H1 (cell line): Measurements from ENCODE around the gene OGDHL. TPM values are rescaled to one million over a fixed set of nuclear protein-coding genes. Genes with fewer than 3 reads are reported as not detected.
A peak's percentile ranks its signal among the peaks of the same experiment; 100 is the strongest.

Experiments
- CTCF ChIA-PET: fragments of 300-600 bp; sonication (Branson Sonifier 250); formaldehyde crosslinking; loops from one replicate; lab custom pipeline; 2021; ENCODE audit not compliant: partially characterized antibody; lab: Charles Lee
- POLR2A ChIA-PET: fragments of 300-600 bp; sonication (Branson Sonifier 250); formaldehyde crosslinking; loops from one replicate; lab custom pipeline; 2021; ENCODE audit warnings: inconsistent platforms; ENCODE audit not compliant: partially characterized antibody; lab: Charles Lee
- DNase-seq, 2 experiments: peaks; one replicate each; pipeline versions ENCODE4 v3.0.0 to v3.0.0-alpha.2; 2010 to 2022; ENCODE audit warnings: low spot score in 2 of 2, low read depth in 1 of 2, mixed read lengths in 1 of 2
- FAIRE-seq: peaks from 2 replicates; lab custom pipeline; 2011; peaks lifted over from hg19 to GRCh38; lab: Jason Lieb, UNC
- H2AFZ ChIP-seq: 2 replicates; pipeline ENCODE4 v1.8.1; 2012; ENCODE audit warnings: low read length, inconsistent platforms
- H2AK5ac ChIP-seq: 2 replicates; pipeline ENCODE4 v1.6.1; 2013; ENCODE audit warnings: low read depth, low read length
- H2BK120ac ChIP-seq: replicated peaks from 2 replicates; pipeline ENCODE3; 2013; ENCODE audit warnings: low read depth, low read length, inconsistent platforms
- H2BK12ac ChIP-seq: 2 replicates; pipeline ENCODE4 v1.6.1; 2013; ENCODE audit warnings: low read depth, low read length
- H2BK15ac ChIP-seq: 2 replicates; pipeline ENCODE4 v1.6.1; 2013; ENCODE audit warnings: low read length
- H2BK20ac ChIP-seq: 2 replicates; pipeline ENCODE4 v1.6.1; 2013; ENCODE audit warnings: low read length
- H2BK5ac ChIP-seq: 2 replicates; pipeline ENCODE4 v1.6.1; 2013; ENCODE audit warnings: low read depth, low read length
- H3K14ac ChIP-seq: 2 replicates; pipeline ENCODE4 v1.6.1; 2013; ENCODE audit warnings: inconsistent platforms; ENCODE audit not compliant: insufficient read length
- H3K18ac ChIP-seq: 2 replicates; pipeline ENCODE4 v1.6.1; 2013; ENCODE audit warnings: low read length; ENCODE audit errors: extremely low read depth
- H3K23ac ChIP-seq: 2 replicates; pipeline ENCODE4 v1.6.1; 2013; ENCODE audit warnings: inconsistent platforms; ENCODE audit not compliant: insufficient read length
- H3K23me2 ChIP-seq: 2 replicates; pipeline ENCODE4 v1.6.1; 2013; ENCODE audit warnings: low read depth, low read length
- H3K27ac ChIP-seq: 2 replicates; pipeline ENCODE4 v1.6.1; 2011; ENCODE audit warnings: low read depth, low read length, inconsistent platforms
- H3K27me3 ChIP-seq, 4 experiments: replicated peaks in 1 of 4; 1 replicate in 1 of 4; 2 replicates in 3 of 4; pipeline versions ENCODE4 v1.6.1 to v1.8.1; 2011 to 2013; ENCODE audit warnings: low read length in 3 of 4, mild to moderate bottlenecking in 3 of 4, inconsistent platforms in 2 of 4, mixed read lengths in 2 of 4, moderate library complexity in 1 of 4; ENCODE audit not compliant: control insufficient read depth in 3 of 4, insufficient read depth in 3 of 4; ENCODE audit errors: extremely low read depth in 1 of 4
- H3K36me3 ChIP-seq, 4 experiments: 2 replicates each; pipeline versions ENCODE4 v1.6.1 to v1.8.1; 2011 to 2013; ENCODE audit warnings: mild to moderate bottlenecking in 4 of 4, low read length in 3 of 4, moderate library complexity in 2 of 4, control low read depth in 1 of 4, inconsistent platforms in 1 of 4; ENCODE audit not compliant: insufficient read depth in 4 of 4, control insufficient read depth in 2 of 4
- H3K4ac ChIP-seq: replicated peaks from 2 replicates; pipeline ENCODE3; 2013; ENCODE audit warnings: low read length, low read depth, mixed read lengths, inconsistent platforms; ENCODE audit not compliant: insufficient read length
- H3K4me1 ChIP-seq, 4 experiments: replicated peaks in 1 of 4; 1 replicate in 1 of 4; 2 replicates in 3 of 4; pipeline versions ENCODE4 v1.6.1 to v1.8.1; 2011 to 2013; ENCODE audit warnings: low read length in 3 of 4, inconsistent platforms in 2 of 4, mixed read lengths in 1 of 4; ENCODE audit not compliant: insufficient read depth in 4 of 4, control insufficient read depth in 3 of 4
- H3K4me2 ChIP-seq, 2 experiments: 2 replicates each; pipeline versions ENCODE4 v1.6.1 to v1.8.1; 2011 to 2013; ENCODE audit warnings: low read depth in 2 of 2, low read length in 2 of 2, control low read depth in 1 of 2, inconsistent platforms in 1 of 2, mild to moderate bottlenecking in 1 of 2; ENCODE audit not compliant: insufficient read depth in 1 of 2
- H3K4me3 ChIP-seq, 4 experiments: fragments of 200-600, 300-600 bp in 1 of 4; sonication (generic), shearing (Covaris generic), sonication (Bioruptor Twin) in 1 of 4; 2 replicates each; pipeline versions ENCODE4 v1.5.1 to v1.8.1; 2011 to 2016; ENCODE audit warnings: low read length in 4 of 4, low read depth in 3 of 4, control low read depth in 2 of 4, inconsistent platforms in 2 of 4, mild to moderate bottlenecking in 2 of 4, mixed read lengths in 1 of 4, moderate library complexity in 1 of 4; ENCODE audit not compliant: insufficient read depth in 2 of 4; ENCODE audit errors: extremely low read depth in 1 of 4
- H3K56ac ChIP-seq: replicated peaks from 2 replicates; pipeline ENCODE3; 2013; ENCODE audit warnings: low read depth, mild to moderate bottlenecking, mixed read lengths, low read length, inconsistent platforms; ENCODE audit not compliant: insufficient read length
- H3K79me1 ChIP-seq: 2 replicates; pipeline ENCODE4 v1.6.1; 2013; ENCODE audit warnings: low read depth, low read length, control low read depth
- H3K79me2 ChIP-seq, 2 experiments: 2 replicates each; pipeline versions ENCODE4 v1.6.1 to v1.8.1; 2012 to 2013; ENCODE audit warnings: low read length in 2 of 2, mild to moderate bottlenecking in 2 of 2, inconsistent platforms in 1 of 2; ENCODE audit not compliant: insufficient read depth in 2 of 2, control insufficient read depth in 1 of 2
- H3K9ac ChIP-seq, 4 experiments: replicated peaks in 1 of 4; 1 replicate in 1 of 4; 2 replicates in 3 of 4; pipeline versions ENCODE4 v1.6.1 to v1.8.1; 2011 to 2013; ENCODE audit warnings: low read depth in 3 of 4, low read length in 3 of 4, control low read depth in 2 of 4, mild to moderate bottlenecking in 2 of 4, moderate library complexity in 2 of 4, inconsistent platforms in 1 of 4; ENCODE audit errors: extremely low read depth in 1 of 4
- H3K9me3 ChIP-seq, 2 experiments: 2 replicates each; pipeline versions ENCODE4 v1.6.1 to v1.8.1; 2012 to 2013; ENCODE audit warnings: mild to moderate bottlenecking in 2 of 2, moderate library complexity in 2 of 2, control low read depth in 1 of 2, inconsistent platforms in 1 of 2, low read depth in 1 of 2, low read length in 1 of 2, mixed read lengths in 1 of 2; ENCODE audit not compliant: insufficient read depth in 2 of 2
- H4K20me1 ChIP-seq, 2 experiments: replicated peaks in 1 of 2; 2 replicates each; pipeline versions ENCODE3 to v1.8.1; 2011 to 2013; ENCODE audit warnings: inconsistent platforms in 2 of 2, low read length in 2 of 2, mild to moderate bottlenecking in 1 of 2; ENCODE audit not compliant: insufficient read depth in 2 of 2, control insufficient read depth in 1 of 2
- H4K5ac ChIP-seq: 2 replicates; pipeline ENCODE4 v1.6.1; 2013; ENCODE audit warnings: low read length, low read depth, mixed read lengths, inconsistent platforms; ENCODE audit not compliant: insufficient read length
- H4K8ac ChIP-seq: 2 replicates; pipeline ENCODE4 v1.8.0; 2013; ENCODE audit warnings: mild to moderate bottlenecking, moderate library complexity, low read length, inconsistent platforms; ENCODE audit not compliant: insufficient read depth; ENCODE audit errors: extremely low read depth
- H4K91ac ChIP-seq: replicated peaks from 2 replicates; pipeline ENCODE3; 2013; ENCODE audit warnings: low read length, mixed read lengths, inconsistent platforms; ENCODE audit not compliant: insufficient read length
- ASH2L ChIP-seq: fragments of 200-600, 300-600 bp; sonication (generic); IDR thresholded peaks from one replicate; pipeline ENCODE4 v1.7.1; 2017; ENCODE audit warnings: low read length
- CREB1 ChIP-seq: IDR thresholded peaks from 2 replicates; pipeline ENCODE4 v1.6.1; 2012; ENCODE audit warnings: inconsistent platforms
- EGR1 ChIP-seq: IDR thresholded peaks from 2 replicates; pipeline ENCODE4 v1.6.1; 2011; ENCODE audit warnings: low read depth, low read length, borderline replicate concordance
- PHF8 ChIP-seq: fragments of 200-600 bp; sonication (generic); conservative IDR thresholded peaks from 2 replicates; pipeline ENCODE4 v1.7.1; 2012; ENCODE audit warnings: low read depth, mild to moderate bottlenecking, inconsistent platforms, low read length, moderate library complexity
- RBBP5 ChIP-seq: IDR thresholded peaks from 2 replicates; pipeline ENCODE4 v1.7.1; 2012; ENCODE audit warnings: low read depth, mild to moderate bottlenecking, inconsistent platforms, low read length, moderate library complexity, borderline replicate concordance
- SAP30 ChIP-seq: fragments of 300-600 bp; sonication (generic); IDR thresholded peaks from 2 replicates; pipeline ENCODE4 v1.7.1; 2012; ENCODE audit warnings: low read length, moderate library complexity, mild to moderate bottlenecking, inconsistent platforms; ENCODE audit not compliant: insufficient read depth, insufficient replicate concordance
- TAF1 ChIP-seq: IDR thresholded peaks from 2 replicates; pipeline ENCODE4 v1.6.1; 2011; ENCODE audit warnings: mild to moderate bottlenecking, low read depth, low read length
- YY1 ChIP-seq: IDR thresholded peaks from 2 replicates; pipeline ENCODE4 v1.6.1; 2011; ENCODE audit warnings: low read depth, mild to moderate bottlenecking, low read length
- WGBS, 2 experiments: shearing (Covaris generic) in 1 of 2; methylation state at CpG; one replicate each; pipeline versions ENCODE4 v1.1.6 to v1.1.7; 2013 to 2015; ENCODE audit warnings: low lambda C conversion rate in 2 of 2, mixed read lengths in 2 of 2, inconsistent platforms in 1 of 2, low coverage in 1 of 2, missing lambda C conversion rate in 1 of 2; ENCODE audit not compliant: insufficient replicate concordance in 2 of 2, insufficient coverage in 1 of 2, insufficient read length in 1 of 2; ENCODE audit errors: extremely low coverage in 1 of 2, missing lambda C conversion rate in 1 of 2; 5-methylcytosine and 5-hydroxymethylcytosine counted together
- long read RNA-seq, 2 experiments: library from RNA in 1 of 2; library from capped mRNA in 1 of 2; stranded (forward); transcript quantifications; one replicate each; pipeline ENCODE4 v2.0.0, GENCODE V29; 2021; ENCODE audit warnings: inconsistent platforms in 1 of 2
- polyA minus RNA-seq, 3 experiments: library from RNA; depleted of rRNA, polyadenylated mRNA; stranded (reverse); fragments of >200 nt; gene quantifications; 1 replicate in 2 of 3; 2 replicates in 1 of 3; pipeline ENCODE4 v1.2.3, GENCODE V29; 2011
- polyA plus RNA-seq, 7 experiments: library from polyadenylated mRNA; depleted of rRNA in 3 of 7; stranded (reverse) in 5 of 7; unstranded in 2 of 7; fragments of >200 nt in 5 of 7; fragments of 200-250 nt in 2 of 7; gene quantifications; 1 replicate in 5 of 7; 2 replicates in 1 of 7; 4 replicates in 1 of 7; pipeline versions ENCODE4 v1.2.1 to v1.2.3, GENCODE V29; 2011 to 2013; ENCODE audit warnings: missing spikeins in 2 of 7, mixed read lengths in 2 of 7
- total RNA-seq: library from RNA; stranded (reverse); fragmentation: NEBNext Ultra II Directional; extraction: Animal tissue kit (Norgen Biotek cat#: 25700); gene quantifications from 2 replicates; pipeline ENCODE4 v1.2.1, GENCODE V29; 2021

The OGDHL gene
- total RNA-seq (16.3 and 16.6 TPM in 2 replicates), polyA plus RNA-seq (2011; rRNA removed) (16.1 and 23.2 TPM in 2 replicates), polyA minus RNA-seq (2011; rRNA and poly(A)+ RNA removed) (20.6 and 23.1 TPM in 2 replicates)
- 18.7 TPM for polyA plus RNA-seq (2011; cell fraction: cytosol; rRNA removed)
- 76.7 TPM for polyA plus RNA-seq (2011; cell fraction: nucleus; rRNA removed)
- polyA plus RNA-seq (2012, experiment 1 of 2): 12.3 to 20.0 TPM (median 17.1 TPM) in 4 replicates
- polyA plus RNA-seq (2012, experiment 2 of 2): 8.3 TPM
- polyA plus RNA-seq (2013, experiment 1 of 2): 13.6 TPM
- 10.5 TPM for polyA plus RNA-seq (2013, experiment 2 of 2)
- polyA minus RNA-seq (2011; cell fraction: cytosol; rRNA and poly(A)+ RNA removed): 8.9 TPM
- polyA minus RNA-seq (2011; cell fraction: nucleus; rRNA and poly(A)+ RNA removed): 25.3 TPM
- long read RNA-seq, experiment 1, partial matches to known transcripts: 5 of 6 reads
- long read RNA-seq, experiment 1, other reads (novel, unspliced or antisense): 1 of 6 reads
- long read RNA-seq, experiment 2, partial matches to known transcripts: 1 of 1 reads
- long read RNA-seq, experiment 2, other reads (novel, unspliced or antisense): 0 of 1 reads

DNA sequence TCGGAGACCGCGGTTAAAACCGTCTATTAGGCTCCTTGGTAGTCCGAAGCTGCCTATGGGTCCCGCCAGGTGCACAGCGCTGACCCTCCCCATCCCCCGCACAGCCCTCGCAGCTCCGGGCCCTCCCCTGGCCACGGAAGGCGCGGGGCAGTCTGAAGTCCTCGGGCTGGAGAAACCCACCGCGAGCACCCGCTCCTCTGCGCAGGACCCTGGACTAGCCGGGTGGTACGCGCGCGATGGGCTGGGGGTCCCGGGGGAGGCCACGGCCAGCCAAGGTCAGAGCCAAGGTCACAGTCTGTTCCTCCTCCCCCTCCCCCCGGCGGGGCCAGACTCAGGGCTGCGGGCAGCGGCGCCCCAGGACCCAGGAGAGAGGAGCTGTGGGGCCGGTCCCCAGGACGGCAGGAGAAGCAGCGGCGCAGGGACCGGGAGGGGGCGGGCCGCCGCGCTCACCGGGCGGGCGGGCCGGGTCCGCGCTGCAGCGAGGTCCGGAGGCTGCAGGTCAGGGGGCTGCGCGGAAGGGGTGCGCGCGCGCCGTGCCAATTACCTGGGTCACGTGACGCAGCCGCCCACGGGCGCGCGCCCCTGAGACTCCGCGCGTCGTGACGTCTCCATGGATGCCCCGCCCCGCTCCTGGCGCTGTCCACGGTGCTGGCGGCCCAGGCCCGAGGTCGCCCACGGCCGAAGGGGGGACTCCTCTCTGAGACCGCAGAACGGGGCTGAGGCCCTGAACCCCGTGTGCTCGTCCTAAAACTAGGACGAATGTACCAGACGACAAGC, at the start of gene OGDHL:
OGDHL (minus strand) TSS at position 535 of the 777 bp plus-strand sequence. CDS start 3,731 bp downstream, outside the sequence.
- H3K79me2 ChIP-seq: peaks cover 0 to 2% of the 10 kb centered on the region in 2 experiments; a peak in 1 of 4 replicates
- no peak within 1 kb of the TSS for H2BK12ac ChIP-seq
- POLR2A ChIA-PET: interaction anchor here (0.8 to 1.6 kb wide), 2 partner anchors 11 to 21 kb away, joined by 3 to 4 read pairs; no protein-coding TSS in a partner anchor
- no peaks in the 10 kb centered on the region; the same call in 1 of the 2 replicates for H3K79me1 ChIP-seq
- H3K23ac ChIP-seq: no peak within 1 kb of the TSS
- peak within 1 kb of the TSS; percentile 59 to 82 (median 66) for H3K4me3 ChIP-seq
- peaks cover 0 to 6% (median 3%) of the 10 kb centered on the region in 4 experiments; a peak in 3 of 7 replicates for H3K27me3 ChIP-seq
- H4K20me1 ChIP-seq: peaks cover 6 to 8% of the 10 kb centered on the region in 2 experiments
- CTCF ChIA-PET: interaction anchor here (1.8 kb wide), 1 partner anchor 166 kb away, joined by 8 read pairs; no protein-coding TSS in a partner anchor
- peak within 1 kb of the TSS; percentile 36; the same call in 1 of the 2 replicates for H2AFZ ChIP-seq
- H2BK5ac ChIP-seq: peak within 1 kb of the TSS; percentile 35; the same call in 1 of the 2 replicates
- no peak within 1 kb of the TSS for H2BK120ac ChIP-seq
- peak within 1 kb of the TSS; percentile 90; the same call in 1 of the 2 replicates for H3K18ac ChIP-seq
- no peak within 1 kb of the TSS for H3K27ac ChIP-seq
- 6% methylated on average over 38 of the region's 81 CpGs; no CpG with 5 or more reads in 1 of the 2 experiments for WGBS, 2 experiments
- H3K9ac ChIP-seq: peak within 1 kb of the TSS; percentile 35 to 83 (median 62); a peak in 6 of 7 replicates
- H2BK20ac ChIP-seq: no peak within 1 kb of the TSS
- no peaks in the 10 kb centered on the region for H3K36me3 ChIP-seq
- H3K4ac ChIP-seq: peak within 1 kb of the TSS; percentile 57
- FAIRE-seq: no peak
- peak within 1 kb of the TSS; percentile 87 to 90 for H3K4me2 ChIP-seq
- H3K14ac ChIP-seq: no peak within 1 kb of the TSS
- H3K56ac ChIP-seq: peak within 1 kb of the TSS; percentile 73
- peaks cover 7% of the 10 kb centered on the region; the same call in 1 of the 2 replicates for H3K23me2 ChIP-seq
- H4K91ac ChIP-seq: no peak within 1 kb of the TSS
- no peaks in the 10 kb centered on the region for H3K9me3 ChIP-seq
- DNase-seq: peak in 1 of 2 experiments; percentile 91
- peaks cover 0 to 5% (median 0%) of the 10 kb centered on the region in 4 experiments; a peak in 3 of 7 replicates for H3K4me1 ChIP-seq
- H4K8ac ChIP-seq: peak within 1 kb of the TSS; percentile 75; the same call in 1 of the 2 replicates
- H4K5ac ChIP-seq: peak within 1 kb of the TSS; percentile 29
- no peak within 1 kb of the TSS for H2BK15ac ChIP-seq
- no peak within 1 kb of the TSS for H2AK5ac ChIP-seq
- TF ChIP-seq EGR1: peak; percentile 72; the same call in 1 of the 2 replicates
- TF ChIP-seq RBBP5: peak; percentile 44; the same call in 1 of the 2 replicates
- TF ChIP-seq TAF1: peak; percentile 40
- TF ChIP-seq PHF8: peak; percentile 53
- peak; percentile 91 for TF ChIP-seq CREB1
- peak; percentile 16; the same call in 1 of the 2 replicates for TF ChIP-seq YY1
- peak; percentile 56 for TF ChIP-seq ASH2L
- TF ChIP-seq SAP30: no peak
